ENCODE results near the gene AOPEP. TPM values are rescaled to one million over a fixed set of nuclear protein-coding genes. Genes with fewer than 3 reads are reported as not detected.

The AOPEP gene
- total RNA-seq, 1 experiment from 2014 or later = 36.4 TPM

DNA sequence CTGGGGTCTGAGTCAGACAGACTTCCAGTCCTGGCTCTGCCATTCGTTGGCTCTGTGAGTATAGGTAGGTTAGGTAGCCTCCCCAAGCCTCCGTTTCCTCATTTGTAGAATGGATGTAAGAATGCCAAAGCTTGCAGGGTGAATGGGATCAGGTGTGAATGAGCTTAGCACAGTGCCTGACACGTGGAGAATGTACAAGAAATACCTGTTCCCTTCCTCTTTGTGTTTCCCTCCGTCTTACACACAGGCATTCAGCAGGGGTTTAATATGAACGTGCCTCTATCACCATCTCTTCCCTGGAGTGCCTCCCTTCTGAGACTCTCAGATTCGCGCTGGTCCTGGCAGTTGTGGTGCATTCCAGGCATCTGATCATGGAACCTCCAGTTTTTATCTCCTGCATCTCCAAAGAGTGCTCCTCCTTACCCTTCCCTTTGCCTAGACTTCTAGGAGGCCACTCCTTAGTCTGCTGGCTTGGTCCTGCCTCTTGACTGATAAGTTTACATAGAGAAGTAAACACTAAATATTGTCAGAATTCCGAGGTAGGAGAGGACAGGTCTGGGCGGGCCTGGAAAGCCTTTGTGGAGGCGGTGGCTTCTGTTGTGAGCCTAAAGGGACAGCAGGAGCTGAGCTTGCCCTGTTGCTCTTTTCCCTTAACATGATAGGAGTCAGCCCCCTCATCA, 199.4 kb downstream of the AOPEP start:
- ChIA-PET POLR2A (no interaction called here), CTCF (no interaction called here)
- TF ChIP-seq, protein P1, sequence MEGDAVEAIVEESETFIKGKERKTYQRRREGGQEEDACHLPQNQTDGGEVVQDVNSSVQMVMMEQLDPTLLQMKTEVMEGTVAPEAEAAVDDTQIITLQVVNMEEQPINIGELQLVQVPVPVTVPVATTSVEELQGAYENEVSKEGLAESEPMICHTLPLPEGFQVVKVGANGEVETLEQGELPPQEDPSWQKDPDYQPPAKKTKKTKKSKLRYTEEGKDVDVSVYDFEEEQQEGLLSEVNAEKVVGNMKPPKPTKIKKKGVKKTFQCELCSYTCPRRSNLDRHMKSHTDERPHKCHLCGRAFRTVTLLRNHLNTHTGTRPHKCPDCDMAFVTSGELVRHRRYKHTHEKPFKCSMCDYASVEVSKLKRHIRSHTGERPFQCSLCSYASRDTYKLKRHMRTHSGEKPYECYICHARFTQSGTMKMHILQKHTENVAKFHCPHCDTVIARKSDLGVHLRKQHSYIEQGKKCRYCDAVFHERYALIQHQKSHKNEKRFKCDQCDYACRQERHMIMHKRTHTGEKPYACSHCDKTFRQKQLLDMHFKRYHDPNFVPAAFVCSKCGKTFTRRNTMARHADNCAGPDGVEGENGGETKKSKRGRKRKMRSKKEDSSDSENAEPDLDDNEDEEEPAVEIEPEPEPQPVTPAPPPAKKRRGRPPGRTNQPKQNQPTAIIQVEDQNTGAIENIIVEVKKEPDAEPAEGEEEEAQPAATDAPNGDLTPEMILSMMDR (IDR thresholded peaks at IDR 0.05) = no peak
- TF ChIP-seq, protein P2, sequence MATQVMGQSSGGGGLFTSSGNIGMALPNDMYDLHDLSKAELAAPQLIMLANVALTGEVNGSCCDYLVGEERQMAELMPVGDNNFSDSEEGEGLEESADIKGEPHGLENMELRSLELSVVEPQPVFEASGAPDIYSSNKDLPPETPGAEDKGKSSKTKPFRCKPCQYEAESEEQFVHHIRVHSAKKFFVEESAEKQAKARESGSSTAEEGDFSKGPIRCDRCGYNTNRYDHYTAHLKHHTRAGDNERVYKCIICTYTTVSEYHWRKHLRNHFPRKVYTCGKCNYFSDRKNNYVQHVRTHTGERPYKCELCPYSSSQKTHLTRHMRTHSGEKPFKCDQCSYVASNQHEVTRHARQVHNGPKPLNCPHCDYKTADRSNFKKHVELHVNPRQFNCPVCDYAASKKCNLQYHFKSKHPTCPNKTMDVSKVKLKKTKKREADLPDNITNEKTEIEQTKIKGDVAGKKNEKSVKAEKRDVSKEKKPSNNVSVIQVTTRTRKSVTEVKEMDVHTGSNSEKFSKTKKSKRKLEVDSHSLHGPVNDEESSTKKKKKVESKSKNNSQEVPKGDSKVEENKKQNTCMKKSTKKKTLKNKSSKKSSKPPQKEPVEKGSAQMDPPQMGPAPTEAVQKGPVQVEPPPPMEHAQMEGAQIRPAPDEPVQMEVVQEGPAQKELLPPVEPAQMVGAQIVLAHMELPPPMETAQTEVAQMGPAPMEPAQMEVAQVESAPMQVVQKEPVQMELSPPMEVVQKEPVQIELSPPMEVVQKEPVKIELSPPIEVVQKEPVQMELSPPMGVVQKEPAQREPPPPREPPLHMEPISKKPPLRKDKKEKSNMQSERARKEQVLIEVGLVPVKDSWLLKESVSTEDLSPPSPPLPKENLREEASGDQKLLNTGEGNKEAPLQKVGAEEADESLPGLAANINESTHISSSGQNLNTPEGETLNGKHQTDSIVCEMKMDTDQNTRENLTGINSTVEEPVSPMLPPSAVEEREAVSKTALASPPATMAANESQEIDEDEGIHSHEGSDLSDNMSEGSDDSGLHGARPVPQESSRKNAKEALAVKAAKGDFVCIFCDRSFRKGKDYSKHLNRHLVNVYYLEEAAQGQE (IDR thresholded peaks at IDR 0.05; ENCODE audit: insufficient read depth in 1 of 2, low read depth in 2 of 2, low read length in 1 of 2) = no peak
- no peak for TF ChIP-seq TCF7L2 (IDR thresholded peaks at IDR 0.05; ENCODE audit: low read depth, low read length)
- no peak for TF ChIP-seq POLR2AphosphoS5 (IDR thresholded peaks at IDR 0.05; ENCODE audit: low read depth, low read length)
- no peak for TF ChIP-seq SIN3A (IDR thresholded peaks at IDR 0.05; ENCODE audit: borderline replicate concordance, insufficient read depth, low read depth, low read length)
- in situ Hi-C loops (cut with HindIII; ENCODE audit: low pct_unique_long_range_greater_than_20kb, low sequenced_read_pairs) (no loop called here), intact Hi-C loops (cut with micrococcal nuclease; ENCODE audit: unreplicated experiment) (no loop called here)
- no peaks in the 10 kb centered on the region for H3K36me3 ChIP-seq (ENCODE audit: control insufficient read depth, insufficient read depth, low read length)
- H3K9me3 ChIP-seq (ENCODE audit: control insufficient read depth, insufficient read depth, low read depth, low read length) = no peaks in the 10 kb centered on the region
- H3K27me3 ChIP-seq (ENCODE audit: control insufficient read depth, insufficient read depth, low read length) = no peaks in the 10 kb centered on the region
- no peak overlapping the region for H3K4me3 ChIP-seq (ENCODE audit: low read depth in 2 of 2, low read length in 2 of 2)
- no TSS peak for BruUV-seq (replicated peaks)
- ATAC-seq = no peak
- no peak for DNase-seq (ENCODE audit: low read depth, low spot score)
- peaks cover 48% of the 10 kb centered on the region for H3K4me1 ChIP-seq (ENCODE audit: control insufficient read depth, insufficient read depth, low read length)
- H3K27ac ChIP-seq (ENCODE audit: low read length) = peak overlapping the region; percentile 98

DNA sequence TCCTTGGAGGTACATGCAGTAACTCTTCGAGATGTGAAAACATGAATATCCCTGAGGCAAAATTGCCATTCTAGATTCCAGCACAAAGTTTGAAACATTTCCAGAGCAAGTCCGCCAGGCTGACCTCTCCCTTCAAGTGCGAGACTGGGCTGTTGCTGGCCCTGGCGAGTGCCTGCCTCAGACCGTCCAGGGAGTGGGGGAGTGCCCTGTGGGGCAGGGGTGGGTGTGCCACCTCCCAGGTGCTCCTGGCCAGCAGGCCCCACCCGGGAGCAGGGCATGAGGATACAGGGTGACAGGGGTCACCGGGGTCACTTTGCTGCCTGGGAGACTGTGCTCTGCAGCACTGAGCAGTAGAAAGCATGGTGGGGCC, 199.9 kb downstream of the AOPEP start:
- in situ Hi-C loops (cut with HindIII; ENCODE audit: low pct_unique_long_range_greater_than_20kb, low sequenced_read_pairs) = no loop called here
- no peak for ATAC-seq
- peaks cover 43% of the 10 kb centered on the region for H3K4me1 ChIP-seq (ENCODE audit: control insufficient read depth, insufficient read depth, low read length)

More for the DNA sequence above, 199.9 kb downstream of the AOPEP start:
- no peak for TF ChIP-seq TCF7L2 (IDR thresholded peaks at IDR 0.05; ENCODE audit: low read depth, low read length)
- TF ChIP-seq, protein P1 (IDR thresholded peaks at IDR 0.05) = no peak
- TF ChIP-seq POLR2AphosphoS5 (IDR thresholded peaks at IDR 0.05; ENCODE audit: low read depth, low read length) = no peak
- no peak for TF ChIP-seq SIN3A (IDR thresholded peaks at IDR 0.05; ENCODE audit: borderline replicate concordance, insufficient read depth, low read depth, low read length)
- TF ChIP-seq, protein P2 (IDR thresholded peaks at IDR 0.05; ENCODE audit: insufficient read depth in 1 of 2, low read depth in 2 of 2, low read length in 1 of 2) = no peak
- POLR2A ChIA-PET = no interaction called here
- intact Hi-C loops (cut with micrococcal nuclease; ENCODE audit: unreplicated experiment) = no loop called here
- no peaks in the 10 kb centered on the region for H3K36me3 ChIP-seq (ENCODE audit: control insufficient read depth, insufficient read depth, low read length)
- H3K27me3 ChIP-seq (ENCODE audit: control insufficient read depth, insufficient read depth, low read length) = no peaks in the 10 kb centered on the region
- BruUV-seq (replicated peaks) = no TSS peak
- H3K4me3 ChIP-seq (ENCODE audit: low read depth in 2 of 2, low read length in 2 of 2) = no peak overlapping the region
- H3K9me3 ChIP-seq (ENCODE audit: control insufficient read depth, insufficient read depth, low read depth, low read length) = no peaks in the 10 kb centered on the region
- peak overlapping the region; percentile 98 for H3K27ac ChIP-seq (ENCODE audit: low read length)
- CTCF ChIA-PET = no interaction called here
- DNase-seq (ENCODE audit: low read depth, low spot score) = no peak

Measured in Panc1 (cell line).